HG02571 (cell line): ENCODE measurements around the gene TSPY2.
"Not testable (repeated sequence)": the region's sequence is repeated elsewhere in the genome, so short reads cannot be mapped to it uniquely, and the experiment has no call there.

Source experiments
- ATAC-seq: cut with Tn5 transposase; IDR thresholded peaks from one replicate; pipeline ENCODE4 v1.9.1; 2021; ENCODE audit warnings: mild to moderate bottlenecking, moderate library complexity; ENCODE audit not compliant: unreplicated experiment

TSPY2 gene, protein sequence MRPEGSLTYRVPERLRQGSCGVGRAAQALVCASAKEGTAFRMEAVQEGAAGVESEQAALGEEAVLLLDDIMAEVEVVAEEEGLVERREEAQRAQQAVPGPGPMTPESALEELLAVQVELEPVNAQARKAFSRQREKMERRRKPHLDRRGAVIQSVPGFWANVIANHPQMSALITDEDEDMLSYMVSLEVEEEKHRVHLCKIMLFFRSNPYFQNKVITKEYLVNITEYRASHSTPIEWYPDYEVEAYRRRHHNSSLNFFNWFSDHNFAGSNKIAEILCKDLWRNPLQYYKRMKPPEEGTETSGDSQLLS

DNA sequence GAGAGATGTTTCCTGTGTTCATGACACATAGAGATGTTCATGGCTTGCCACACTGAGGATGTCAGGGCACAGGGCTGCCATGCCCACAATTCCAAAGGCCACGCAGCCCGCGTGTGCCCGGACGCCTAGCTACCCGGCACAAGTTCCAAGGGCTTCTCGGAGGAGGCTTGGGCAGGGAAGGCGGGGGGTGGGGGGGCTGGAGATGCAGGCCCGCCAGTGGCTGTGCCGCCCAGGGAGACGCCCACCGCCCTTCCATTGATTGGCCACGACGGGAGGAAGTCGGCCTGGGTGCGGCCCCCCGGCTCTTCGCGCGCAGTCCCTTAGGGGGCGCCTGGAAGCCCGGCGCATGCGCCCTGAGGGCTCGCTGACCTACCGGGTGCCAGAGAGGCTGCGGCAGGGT, at the start of gene TSPY2:
TSS of gene TSPY2 (plus strand) at position 301 of the 400 bp plus-strand sequence. CDS start at position 347, 46 bp downstream.
- ATAC-seq: not testable (repeated sequence)

DNA sequence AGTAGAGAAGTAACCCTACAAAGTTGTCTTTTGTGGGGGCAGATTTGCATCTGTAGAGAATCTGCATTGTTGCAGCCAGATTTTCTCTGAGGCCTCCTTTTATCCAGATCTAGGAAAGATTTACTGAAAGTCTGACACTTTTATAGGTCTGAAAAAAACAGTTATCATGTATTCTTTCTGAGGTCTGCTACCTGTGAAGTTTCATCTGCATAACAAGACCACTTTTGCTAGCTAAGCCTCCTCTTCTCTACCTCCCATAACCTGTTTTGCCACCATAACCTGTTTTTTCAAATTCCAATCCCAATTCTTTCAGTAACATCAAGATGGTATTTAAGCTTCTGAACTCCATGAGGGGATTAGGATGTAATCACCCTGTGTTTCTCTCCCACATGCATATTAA, 36.5 kb upstream of the TSPY2 start:
- not testable (repeated sequence) for ATAC-seq

DNA sequence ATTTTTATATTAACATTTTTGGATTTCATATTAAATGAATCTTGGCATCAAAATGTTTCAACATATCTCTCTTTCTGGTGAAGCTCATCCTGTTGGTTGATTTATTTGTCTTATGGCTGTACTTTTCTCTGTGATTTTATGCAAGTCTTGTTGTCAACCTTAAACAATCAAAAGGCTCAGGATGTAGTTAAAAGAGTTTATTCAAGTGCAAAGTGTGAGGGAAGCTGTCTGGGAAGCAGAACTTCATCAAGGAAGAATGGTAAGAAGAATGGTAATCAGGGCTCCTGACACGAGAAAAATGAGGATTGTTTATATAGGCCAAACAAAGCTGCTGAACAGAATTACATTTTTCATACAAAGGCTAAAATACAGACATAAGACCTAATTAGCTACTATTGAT, 29.0 kb upstream of the TSPY2 start:
- not testable (repeated sequence) for ATAC-seq

DNA sequence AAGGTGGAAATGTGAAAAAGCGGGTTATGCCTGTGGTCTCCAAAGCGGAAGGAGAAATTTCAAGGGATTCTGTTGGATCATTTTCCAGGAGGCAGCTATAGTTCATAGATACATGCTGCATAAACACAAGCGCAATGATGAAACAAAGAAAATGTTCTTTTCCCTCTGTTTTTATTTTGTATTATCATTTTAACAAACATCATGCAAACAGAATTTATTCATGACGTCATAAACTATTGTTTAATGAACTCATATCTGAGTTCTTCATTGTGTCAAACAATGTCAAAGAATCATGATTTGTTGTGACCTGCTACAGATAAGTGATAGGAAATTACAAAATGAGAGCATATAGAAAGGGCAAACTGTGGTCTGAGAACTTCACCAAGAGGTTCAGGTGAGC, 23.8 kb downstream of the TSPY2 start:
- ATAC-seq: not testable (repeated sequence)
